ENCODE results near the gene FAM20C.

FAM20C gene

GRCh38 chr7:273327-273726 is 81.0 kb downstream of the FAM20C start:
- no peak for DNase-seq (ENCODE audit: low read depth)

DNA sequence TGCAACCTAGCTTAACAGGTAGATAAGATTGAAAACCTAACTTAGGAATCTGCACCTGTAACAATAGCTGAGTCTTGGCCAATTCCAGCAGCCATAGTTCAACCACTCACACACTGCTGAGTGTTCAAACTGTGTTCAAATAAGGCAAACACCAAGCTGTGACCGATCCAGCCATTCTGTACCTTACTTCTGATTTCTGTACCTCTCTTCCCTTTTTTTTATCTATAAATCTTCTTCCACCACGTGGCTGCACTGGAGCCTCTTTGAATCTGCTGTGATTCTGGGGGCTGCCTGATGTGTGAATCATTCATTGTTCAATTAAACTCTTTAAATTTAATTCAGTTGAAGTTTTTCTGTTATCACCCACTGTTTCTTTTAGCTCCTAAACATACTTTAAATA is 81.9 kb downstream of the FAM20C start:
- DNase-seq (ENCODE audit: low read depth) = no peak

- no peak for DNase-seq (ENCODE audit: low read depth)
Observed at GRCh38 chr7:276230-276835, 84.0 kb downstream of the FAM20C start.

- no peak for DNase-seq (ENCODE audit: low read depth)
Observed at GRCh38 chr7:277228-277627, 84.9 kb downstream of the FAM20C start.

- no peak for DNase-seq (ENCODE audit: low read depth)
Observed at GRCh38 chr7:278081-278480, 85.7 kb downstream of the FAM20C start.

GRCh38 chr7:279821-280220 is 87.5 kb downstream of the FAM20C start:
- DNase-seq (ENCODE audit: low read depth) = no peak

DNA sequence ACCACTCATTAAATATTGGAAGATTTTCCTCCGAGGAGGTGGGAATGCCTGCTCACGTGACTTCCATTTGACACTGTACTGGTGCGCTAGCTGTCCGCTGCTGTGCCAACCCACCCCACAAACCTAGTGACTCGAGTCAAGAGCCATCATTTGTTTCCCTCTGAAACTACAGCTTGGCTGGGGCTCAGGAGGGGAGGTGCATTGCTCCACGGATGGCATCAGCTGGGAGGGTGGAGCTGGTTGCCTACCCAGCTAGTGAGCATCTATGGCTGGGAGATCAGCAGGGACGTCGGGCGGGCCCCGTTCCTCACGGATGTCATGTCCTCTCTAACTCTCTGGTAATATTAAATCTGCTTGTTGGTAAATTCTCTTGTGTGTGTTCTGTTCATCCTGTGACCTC is 88.1 kb downstream of the FAM20C start:
- DNase-seq (ENCODE audit: low read depth) = no peak

DNA sequence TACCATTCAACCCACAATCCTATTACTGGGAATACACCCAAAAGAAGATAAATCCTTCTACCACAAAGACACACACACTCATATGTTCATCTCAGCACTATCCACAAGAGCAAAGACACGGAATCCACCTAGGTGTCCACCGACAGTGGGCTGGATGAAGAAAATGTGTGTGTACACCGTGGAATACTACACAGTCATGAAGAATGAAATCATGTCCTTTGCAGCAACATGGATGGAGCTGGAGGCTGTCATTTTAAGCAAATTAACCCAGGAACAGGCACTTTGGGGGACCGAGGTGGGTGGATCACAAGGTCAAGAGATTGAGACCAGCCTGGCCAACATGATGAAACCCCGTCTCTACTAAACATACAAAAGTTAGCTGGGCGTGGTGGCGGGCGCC is 89.3 kb downstream of the FAM20C start:
- no peak for DNase-seq (ENCODE audit: low read depth)

DNA sequence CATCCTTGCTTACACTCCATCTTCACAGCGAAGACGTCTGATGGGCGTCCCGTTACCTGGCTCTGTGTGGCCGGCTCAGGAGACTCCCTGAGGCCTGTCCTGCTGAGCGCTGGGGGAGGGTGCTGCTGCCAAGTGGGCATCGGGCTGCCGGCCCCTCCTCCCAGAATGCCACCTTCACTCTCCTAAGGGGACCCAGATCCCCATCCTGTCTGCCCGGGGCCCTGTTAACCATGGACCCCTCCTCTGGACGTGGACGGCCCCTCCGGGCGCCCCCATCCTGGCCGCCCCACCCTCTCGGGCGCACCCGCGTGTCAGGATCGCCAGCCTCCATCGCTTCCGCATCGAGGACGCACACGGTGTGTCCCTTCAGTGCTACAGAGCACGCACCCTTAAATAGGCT is 90.2 kb downstream of the FAM20C start:
- no peak for DNase-seq (ENCODE audit: low read depth)

- DNase-seq (ENCODE audit: low read depth) = no peak
Observed at GRCh38 chr7:284762-285722, 92.7 kb downstream of the FAM20C start.

GRCh38 chr7:285731-286130 is 93.4 kb downstream of the FAM20C start:
- no peak for DNase-seq (ENCODE audit: low read depth)

DNA sequence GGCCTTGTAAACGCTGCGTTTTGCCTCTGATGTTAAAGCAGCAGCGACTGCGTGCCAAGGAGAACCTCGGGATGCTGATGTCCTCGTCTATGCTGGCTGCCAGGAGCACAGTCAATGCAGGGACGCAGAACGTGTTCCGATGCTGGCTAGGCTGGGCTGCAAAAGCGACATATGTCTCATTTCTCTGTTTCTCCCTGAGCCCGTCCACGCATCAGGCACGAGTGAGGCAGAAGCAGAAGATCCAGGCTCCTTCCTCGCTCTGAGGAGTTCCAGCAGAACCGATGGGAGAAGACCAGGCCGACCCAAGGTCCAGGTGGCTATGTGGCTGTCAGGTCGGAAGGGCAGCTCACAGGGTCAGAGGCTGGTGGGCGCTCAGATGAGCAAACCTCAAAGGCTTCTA is 93.9 kb downstream of the FAM20C start:
- no peak for DNase-seq (ENCODE audit: low read depth)

GRCh38 chr7:288671-289101 is 96.3 kb downstream of the FAM20C start:
- no peak for DNase-seq (ENCODE audit: low read depth)

- DNase-seq (ENCODE audit: low read depth) = no peak
Observed at GRCh38 chr7:289209-289755, 96.9 kb downstream of the FAM20C start.

GRCh38 chr7:289756-290553 is 97.6 kb downstream of the FAM20C start, which contains the start of gene FOXL3:
FOXL3 (plus strand) TSS chr7:290170; CDS start chr7:290170, 0 bp downstream.
- DNase-seq (ENCODE audit: low read depth) = no peak

- DNase-seq (ENCODE audit: low read depth) = no peak
Observed at GRCh38 chr7:290554-291372, 98.4 kb downstream of the FAM20C start.

- no peak for DNase-seq (ENCODE audit: low read depth)
Observed at GRCh38 chr7:291373-292092, 99.2 kb downstream of the FAM20C start.

- DNase-seq (ENCODE audit: low read depth) = no peak
Observed at GRCh38 chr7:292226-292625, 99.9 kb downstream of the FAM20C start.

- no peak for DNase-seq (ENCODE audit: low read depth)
Observed at GRCh38 chr7:292826-293225, 100.5 kb downstream of the FAM20C start.

- no peak for DNase-seq (ENCODE audit: low read depth)
Observed at GRCh38 chr7:293681-294439, 101.5 kb downstream of the FAM20C start.
